Spleen (tissue), 7 donors: Measurements from ENCODE around the gene FAM20C.

Source experiments
- CTCF ChIP-seq, 11 experiments: fragments of 200-600 bp in 7 of 11; fragments of 450-650 bp in 4 of 11; sonication (generic) in 4 of 11; IDR thresholded peaks in 8 of 11; conservative IDR thresholded peaks in 3 of 11; 1 replicate in 7 of 11; 2 replicates in 4 of 11; pipeline versions ENCODE4 v1.4.0 to v1.8.0; 2016 to 2021; ENCODE audit warnings: antibody characterized with exemption in 11 of 11, inconsistent platforms in 4 of 11, mild to moderate bottlenecking in 1 of 11
- POLR2A ChIP-seq, 3 donors: fragments of 450-650 bp; IDR thresholded peaks; one replicate each; pipeline ENCODE4 v1.5.1; 2017; ENCODE audit warnings: antibody characterized with exemption in 3 of 3, mild to moderate bottlenecking in 1 of 3
- POLR2AphosphoS5 ChIP-seq, 3 donors: sonication (generic); formaldehyde crosslinking; IDR thresholded peaks; one replicate each; pipeline ENCODE4 v1.5.1; 2017; ENCODE audit warnings: antibody characterized with exemption in 3 of 3
- donor health status: DM: no; HTN: no; CAD: no; lungs with moderate emphysema.
- donor health status: DM: no; HTN: no; CAD: no.
- donor health status: DM: no; HTN: no; CAD: no.

- TF ChIP-seq POLR2A (IDR thresholded peaks at IDR 0.05) (no peak), CTCF (IDR thresholded peaks at IDR 0.05 in 8 of 11, conservative IDR thresholded peaks at IDR 0.05 in 3 of 11) (no peak), POLR2AphosphoS5 (IDR thresholded peaks at IDR 0.05) (no peak)
These were observed 4.2 kb upstream of the FAM20C start for GRCh38 chr7:188174-188573.
